Brain microvascular endothelial cell (primary cell): ENCODE measurements around the gene BTN2A1.

Experiments used
- DNase-seq: peaks from one replicate; pipeline ENCODE4 v3.0.0-alpha.2; 2020
- H3K27ac ChIP-seq: fragments of 250-450 bp; sonication (Bioruptor Pico); 2 replicates; pipeline ENCODE4 v1.5.1; 2020; ENCODE audit warnings: mild to moderate bottlenecking, moderate library complexity
- H3K27me3 ChIP-seq: fragments of 250-450 bp; sonication (Bioruptor Pico); replicated peaks from 2 replicates; pipeline ENCODE4 v1.5.1; 2020; ENCODE audit warnings: mild to moderate bottlenecking
- H3K36me3 ChIP-seq: fragments of 250-450 bp; sonication (Bioruptor Pico); replicated peaks from 2 replicates; pipeline ENCODE4 v1.5.1; 2020; ENCODE audit warnings: mild to moderate bottlenecking
- H3K4me3 ChIP-seq: 2 replicates; pipeline ENCODE4 v1.5.1; 2011; ENCODE audit warnings: low read depth, mild to moderate bottlenecking, control low read depth, low read length, moderate library complexity
- in situ Hi-C: cut with HindIII; loops from 2 replicates; pipeline ENCODE4 v1.10.0; 2017; ENCODE audit warnings: low sequenced_read_pairs, low pct_ligation_motif_present
- TF ChIP-seq, protein P1 (sequence below): IDR thresholded peaks from 2 replicates; pipeline ENCODE4 v1.5.1; 2011; ENCODE audit warnings: low read depth, mild to moderate bottlenecking, moderate library complexity, low read length, control low read depth, inconsistent platforms; ENCODE audit errors: missing control alignments

Gene BTN2A1

DNA sequence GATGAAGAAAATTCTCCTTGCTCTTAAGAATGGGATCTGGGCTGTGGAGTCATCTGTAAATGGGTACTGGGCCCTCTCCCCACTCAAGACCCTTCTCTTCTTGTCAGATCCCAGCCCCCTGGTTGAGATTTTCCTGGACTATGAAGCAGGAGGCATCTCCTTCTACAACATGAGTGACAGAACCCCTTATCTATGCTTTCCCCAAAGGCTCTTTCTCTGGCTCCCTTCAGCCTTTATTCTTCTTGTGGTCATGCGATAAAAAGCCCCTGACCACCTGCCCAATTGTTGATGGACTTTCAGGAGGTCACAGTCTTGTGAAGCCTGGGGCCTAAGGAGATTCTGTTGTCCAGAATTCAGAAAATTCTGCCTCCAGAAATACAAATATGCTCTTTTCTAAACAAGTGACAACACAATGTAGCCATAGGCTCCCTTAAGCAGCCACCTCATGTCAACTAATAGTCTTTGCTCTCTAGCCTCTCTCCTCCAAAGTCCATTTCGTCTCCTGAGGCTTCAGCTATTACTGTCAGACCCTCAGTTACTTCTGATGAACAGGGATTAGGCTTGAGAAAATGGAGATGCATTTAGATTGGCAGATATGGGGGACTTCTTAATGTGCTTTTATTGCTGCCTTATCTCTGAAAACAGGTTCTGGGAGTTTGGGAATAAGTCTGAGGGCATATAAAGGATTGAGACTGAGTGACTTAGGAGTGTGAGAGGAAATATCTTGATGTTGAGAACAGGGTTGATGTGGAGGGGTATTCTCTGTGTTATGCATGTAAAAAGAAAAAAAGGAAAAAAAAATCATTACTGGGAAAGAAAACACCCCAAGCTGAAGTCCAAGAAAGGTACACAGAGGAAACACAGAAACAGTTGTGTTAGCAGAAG, 20.6 kb downstream of the BTN2A1 start:
- H3K36me3 ChIP-seq: no peaks in the 10 kb centered on the region
- in situ Hi-C loops: no loop called here
- H3K4me3 ChIP-seq: no peak overlapping the region
- no peaks in the 10 kb centered on the region for H3K27me3 ChIP-seq
- TF ChIP-seq, protein P1, sequence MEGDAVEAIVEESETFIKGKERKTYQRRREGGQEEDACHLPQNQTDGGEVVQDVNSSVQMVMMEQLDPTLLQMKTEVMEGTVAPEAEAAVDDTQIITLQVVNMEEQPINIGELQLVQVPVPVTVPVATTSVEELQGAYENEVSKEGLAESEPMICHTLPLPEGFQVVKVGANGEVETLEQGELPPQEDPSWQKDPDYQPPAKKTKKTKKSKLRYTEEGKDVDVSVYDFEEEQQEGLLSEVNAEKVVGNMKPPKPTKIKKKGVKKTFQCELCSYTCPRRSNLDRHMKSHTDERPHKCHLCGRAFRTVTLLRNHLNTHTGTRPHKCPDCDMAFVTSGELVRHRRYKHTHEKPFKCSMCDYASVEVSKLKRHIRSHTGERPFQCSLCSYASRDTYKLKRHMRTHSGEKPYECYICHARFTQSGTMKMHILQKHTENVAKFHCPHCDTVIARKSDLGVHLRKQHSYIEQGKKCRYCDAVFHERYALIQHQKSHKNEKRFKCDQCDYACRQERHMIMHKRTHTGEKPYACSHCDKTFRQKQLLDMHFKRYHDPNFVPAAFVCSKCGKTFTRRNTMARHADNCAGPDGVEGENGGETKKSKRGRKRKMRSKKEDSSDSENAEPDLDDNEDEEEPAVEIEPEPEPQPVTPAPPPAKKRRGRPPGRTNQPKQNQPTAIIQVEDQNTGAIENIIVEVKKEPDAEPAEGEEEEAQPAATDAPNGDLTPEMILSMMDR: no peak
- no peak overlapping the region for H3K27ac ChIP-seq
- no peak for DNase-seq

DNA sequence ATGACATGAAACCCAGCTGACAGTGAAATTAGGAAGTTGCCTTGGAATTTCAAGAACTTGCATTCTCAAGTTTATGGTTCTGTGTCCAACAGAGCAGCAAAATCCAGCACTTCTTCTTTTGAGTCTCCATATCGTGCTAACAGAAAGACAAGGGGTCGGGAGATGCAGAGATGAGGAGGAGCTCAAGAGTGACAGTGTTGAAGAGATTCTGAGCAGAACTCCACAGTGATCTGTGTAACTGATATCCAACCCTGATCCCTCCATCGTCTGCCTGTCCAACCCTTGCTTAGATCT, 21.2 kb downstream of the BTN2A1 start:
- Histone ChIP-seq H3K27ac (no peak overlapping the region), H3K4me3 (no peak overlapping the region), H3K36me3 (no peaks in the 10 kb centered on the region), H3K27me3 (no peaks in the 10 kb centered on the region)
- in situ Hi-C loops: no loop called here
- TF ChIP-seq, protein P1: no peak
- DNase-seq: no peak

DNA sequence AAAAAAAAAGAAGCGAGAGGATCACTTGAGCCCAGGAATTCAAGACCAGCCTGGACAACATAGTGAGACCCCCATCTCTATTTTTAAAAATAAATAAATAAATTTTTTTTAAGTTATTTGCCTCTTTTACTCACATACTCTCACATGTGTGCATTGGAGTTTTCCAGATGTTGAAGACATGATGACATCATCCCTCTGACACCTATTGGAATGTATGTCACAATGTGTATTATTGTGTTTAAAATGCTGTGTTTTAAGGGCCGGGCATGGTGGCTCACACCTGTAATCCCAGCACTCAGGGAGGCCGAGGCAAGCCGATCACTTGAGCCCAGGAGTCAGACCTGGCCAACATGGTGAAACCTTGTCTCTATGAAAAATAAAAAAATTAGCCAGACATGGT, 24.6 kb downstream of the BTN2A1 start:
- Histone ChIP-seq H3K4me3 (no peak overlapping the region), H3K36me3 (no peaks in the 10 kb centered on the region), H3K27ac (no peak overlapping the region), H3K27me3 (no peaks in the 10 kb centered on the region)
- no peak for DNase-seq
- TF ChIP-seq, protein P1: no peak
- in situ Hi-C loops: no loop called here

DNA sequence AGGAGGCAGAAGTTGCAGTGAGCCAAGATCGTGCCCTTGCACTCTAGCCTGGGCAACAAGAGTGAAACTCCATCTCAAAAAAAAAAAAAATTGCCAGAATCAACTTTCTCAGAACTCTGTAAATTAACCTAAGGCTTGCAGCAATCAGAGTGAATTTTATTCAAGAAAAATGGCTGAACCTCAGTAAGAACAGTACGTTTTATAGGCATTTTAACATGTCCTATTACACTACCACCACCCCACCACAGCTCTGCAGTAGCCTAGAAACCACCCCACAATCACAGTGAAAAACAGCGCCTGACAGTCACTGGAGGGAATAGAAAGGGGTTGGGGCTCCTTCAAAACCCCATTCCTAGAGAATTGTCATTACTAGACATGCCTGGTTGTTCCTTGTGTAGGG, 26.0 kb downstream of the BTN2A1 start:
- no peak overlapping the region for H3K27ac ChIP-seq
- in situ Hi-C loops: no loop called here
- no peaks in the 10 kb centered on the region for H3K36me3 ChIP-seq
- no peak overlapping the region for H3K4me3 ChIP-seq
- no peak for DNase-seq
- H3K27me3 ChIP-seq: no peaks in the 10 kb centered on the region
- TF ChIP-seq, protein P1: no peak

DNA sequence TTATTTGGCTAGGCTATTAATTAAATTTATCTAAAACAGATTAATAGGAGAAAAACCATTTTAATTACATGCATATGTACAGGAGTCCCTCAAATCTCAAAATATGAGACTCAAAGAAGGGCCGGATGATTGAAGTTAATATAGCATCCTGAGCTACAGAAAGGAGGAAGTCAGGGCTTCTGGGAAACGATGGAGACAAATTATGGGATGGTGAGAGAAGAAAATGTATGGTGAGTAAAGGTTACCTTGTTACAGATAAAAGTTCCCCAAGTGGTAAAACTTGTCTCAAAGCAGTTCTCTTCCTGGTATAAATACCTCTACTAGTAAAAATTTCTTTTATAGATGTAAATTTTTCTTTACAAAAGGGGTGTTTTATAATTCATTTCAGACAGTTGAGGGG, 26.4 kb downstream of the BTN2A1 start:
- Histone ChIP-seq H3K4me3 (no peak overlapping the region), H3K36me3 (no peaks in the 10 kb centered on the region), H3K27me3 (no peaks in the 10 kb centered on the region), H3K27ac (no peak overlapping the region)
- DNase-seq: no peak
- in situ Hi-C loops: no loop called here
- TF ChIP-seq, protein P1: no peak
